Prostate gland (tissue), 2 donors: Measurements from ENCODE around the gene TTC24. TPM values are rescaled to one million over a fixed set of nuclear protein-coding genes. Genes with fewer than 3 reads are reported as not detected.

Experiments used
- DNase-seq: peaks from one replicate; pipeline ENCODE4 v3.0.0-alpha.2; 2019; ENCODE audit warnings: low spot score
- H3K27ac ChIP-seq, 2 donors: fragments of 200-600 bp; sonication (generic); 2 replicates each; pipeline ENCODE4 v1.5.1; 2017 to 2019
- H3K27me3 ChIP-seq: fragments of 200-600 bp; sonication (generic); replicated peaks from 2 replicates; pipeline ENCODE4 v1.5.1; 2019; ENCODE audit not compliant: insufficient read depth
- H3K36me3 ChIP-seq, 2 donors: fragments of 200-600 bp; sonication (generic); 1 replicate in 1 of 2; 2 replicates in 1 of 2; pipeline versions ENCODE4 v1.5.1 to v1.8.1; 2017 to 2019
- H3K4me1 ChIP-seq: fragments of 200-600 bp; sonication (generic); replicated peaks from 2 replicates; pipeline ENCODE4 v1.5.1; 2019
- H3K4me3 ChIP-seq, 2 donors: fragments of 200-600 bp; sonication (generic); 2 replicates each; pipeline ENCODE4 v1.5.1; 2017 to 2019
- H3K9me3 ChIP-seq: fragments of 200-600 bp; sonication (generic); 2 replicates; pipeline ENCODE4 v1.5.1; 2017
- POLR2A ChIP-seq: fragments of 450-650 bp; IDR thresholded peaks from one replicate; pipeline ENCODE4 v1.6.1; 2016; ENCODE audit warnings: antibody characterized with exemption, mild to moderate bottlenecking
- POLR2AphosphoS5 ChIP-seq: sonication (generic); formaldehyde crosslinking; IDR thresholded peaks from one replicate; pipeline ENCODE4 v1.6.1; 2017; ENCODE audit warnings: antibody characterized with exemption
- WGBS: methylation state at CpG from one replicate; pipeline ENCODE4 v1.1.5; 2018; 5-methylcytosine and 5-hydroxymethylcytosine counted together
- intact Hi-C: fragments of 100-400 bp; cut with DNase I; formaldehyde crosslinking; loops from one replicate; pipeline ENCODE4 v1.14.2; 2022
- total RNA-seq, 2 donors: library from RNA; depleted of rRNA; stranded (reverse); fragments of >200 nt; gene quantifications; one replicate each; pipeline ENCODE4 v1.1.0, GENCODE V29; 2016
- TF ChIP-seq, protein P1 (sequence below), 4 experiments: fragments of 200-600 bp in 2 of 4; fragments of 450-650 bp in 2 of 4; sonication (generic) in 2 of 4; IDR thresholded peaks; 1 replicate in 3 of 4; 2 replicates in 1 of 4; pipeline ENCODE4 v1.5.1; 2016 to 2019; ENCODE audit warnings: antibody characterized with exemption in 4 of 4, mild to moderate bottlenecking in 2 of 4, moderate library complexity in 2 of 4

The TTC24 gene
- total RNA-seq, 2 donors from 2014 or later = not detected

DNA sequence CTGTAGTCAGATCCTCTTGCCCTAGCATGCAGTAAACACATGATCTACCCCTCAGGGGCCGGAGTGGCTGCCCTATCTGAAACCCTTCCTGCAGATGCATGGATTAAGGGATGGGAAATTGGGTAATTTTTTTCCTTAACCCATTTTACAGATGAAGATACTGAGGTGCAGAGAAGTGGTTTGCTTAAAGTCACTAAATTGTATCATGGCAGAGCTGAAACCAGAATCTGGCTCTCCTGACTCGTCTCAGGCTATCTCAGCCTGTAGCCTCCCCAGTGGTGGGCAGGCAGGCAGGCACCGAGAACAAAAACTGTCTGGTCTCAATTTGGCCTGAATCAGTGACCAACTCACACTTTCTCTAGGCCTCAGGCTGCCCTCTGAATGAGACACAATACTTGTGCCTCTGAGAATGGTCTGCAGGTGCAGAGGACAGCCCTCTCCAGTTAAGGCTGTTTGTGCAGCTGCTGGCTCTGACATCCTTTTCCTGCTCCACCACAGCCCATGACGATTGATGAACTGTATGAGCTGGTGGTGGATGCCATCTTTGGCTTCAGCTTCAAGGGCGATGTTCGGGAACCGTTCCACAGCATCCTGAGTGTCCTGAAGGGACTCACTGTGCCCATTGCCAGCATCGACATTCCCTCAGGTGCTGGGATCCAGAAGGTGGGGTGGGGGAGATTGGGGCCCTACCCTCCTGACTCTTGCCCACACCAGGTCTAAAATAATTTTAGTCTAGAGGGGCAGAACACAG is 13.6 kb downstream of the TTC24 start:
- peaks cover 2% of the 10 kb centered on the region for H3K4me1 ChIP-seq
- no peak for DNase-seq
- intact Hi-C loops = no loop called here
- no peaks in the 10 kb centered on the region for H3K36me3 ChIP-seq
- no peak overlapping the region for H3K4me3 ChIP-seq
- TF ChIP-seq, protein P1, sequence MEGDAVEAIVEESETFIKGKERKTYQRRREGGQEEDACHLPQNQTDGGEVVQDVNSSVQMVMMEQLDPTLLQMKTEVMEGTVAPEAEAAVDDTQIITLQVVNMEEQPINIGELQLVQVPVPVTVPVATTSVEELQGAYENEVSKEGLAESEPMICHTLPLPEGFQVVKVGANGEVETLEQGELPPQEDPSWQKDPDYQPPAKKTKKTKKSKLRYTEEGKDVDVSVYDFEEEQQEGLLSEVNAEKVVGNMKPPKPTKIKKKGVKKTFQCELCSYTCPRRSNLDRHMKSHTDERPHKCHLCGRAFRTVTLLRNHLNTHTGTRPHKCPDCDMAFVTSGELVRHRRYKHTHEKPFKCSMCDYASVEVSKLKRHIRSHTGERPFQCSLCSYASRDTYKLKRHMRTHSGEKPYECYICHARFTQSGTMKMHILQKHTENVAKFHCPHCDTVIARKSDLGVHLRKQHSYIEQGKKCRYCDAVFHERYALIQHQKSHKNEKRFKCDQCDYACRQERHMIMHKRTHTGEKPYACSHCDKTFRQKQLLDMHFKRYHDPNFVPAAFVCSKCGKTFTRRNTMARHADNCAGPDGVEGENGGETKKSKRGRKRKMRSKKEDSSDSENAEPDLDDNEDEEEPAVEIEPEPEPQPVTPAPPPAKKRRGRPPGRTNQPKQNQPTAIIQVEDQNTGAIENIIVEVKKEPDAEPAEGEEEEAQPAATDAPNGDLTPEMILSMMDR (IDR thresholded peaks at IDR 0.05) = no peak
- TF ChIP-seq POLR2A (no peak), POLR2AphosphoS5 (no peak)
- no peaks in the 10 kb centered on the region for H3K27me3 ChIP-seq
- 73% methylated on average over 8 of the region's 8 CpGs for WGBS
- no peak overlapping the region for H3K27ac ChIP-seq
- no peaks in the 10 kb centered on the region for H3K9me3 ChIP-seq

DNA sequence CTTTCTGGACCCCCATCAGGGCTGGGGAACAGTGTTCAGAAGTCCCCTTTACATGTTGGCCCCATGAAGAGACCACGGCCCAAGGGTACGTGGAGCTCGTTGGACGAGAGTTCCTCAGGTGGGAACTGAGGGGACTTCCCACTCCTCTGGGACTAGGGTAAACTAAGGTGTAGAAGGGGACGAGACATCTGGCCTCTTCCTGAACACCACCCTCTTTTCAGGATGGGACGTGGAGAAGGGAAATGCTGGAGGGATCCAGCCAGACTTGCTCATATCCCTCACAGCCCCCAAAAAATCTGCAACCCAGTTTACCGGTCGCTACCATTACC is 14.1 kb downstream of the TTC24 start:
- H3K27me3 ChIP-seq = no peaks in the 10 kb centered on the region
- no peak overlapping the region for H3K4me3 ChIP-seq
- no peak overlapping the region for H3K27ac ChIP-seq
- 80% methylated on average over 8 of the region's 8 CpGs for whole genome bisulfite sequencing
- peaks cover 2% of the 10 kb centered on the region for H3K4me1 ChIP-seq
- intact Hi-C loops = no loop called here
- no peaks in the 10 kb centered on the region for H3K36me3 ChIP-seq
- DNase-seq = no peak
- TF ChIP-seq POLR2A (no peak), POLR2AphosphoS5 (no peak)
- TF ChIP-seq, protein P1 (IDR thresholded peaks at IDR 0.05) = no peak
- no peaks in the 10 kb centered on the region for H3K9me3 ChIP-seq

DNA sequence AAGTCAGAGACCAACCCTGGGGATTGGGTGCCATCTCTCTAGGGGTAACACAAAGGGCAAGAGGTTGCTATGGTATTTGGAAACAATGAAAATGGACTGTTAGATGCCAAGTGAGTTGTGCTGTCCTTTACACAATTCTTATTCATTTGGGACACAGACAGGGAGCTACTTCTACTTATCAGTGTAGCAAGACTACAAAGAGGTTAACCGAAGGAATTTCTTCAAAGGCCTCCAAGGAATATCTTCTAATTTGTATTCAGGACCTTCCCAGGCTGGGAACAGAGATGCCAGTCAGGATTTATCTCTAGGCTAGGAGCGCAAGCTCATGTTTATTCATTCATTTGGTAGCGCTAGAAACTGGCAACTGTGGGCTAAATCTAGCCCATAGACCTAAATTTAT is 14.7 kb downstream of the TTC24 start:
- no peak for DNase-seq
- H3K4me3 ChIP-seq = no peak overlapping the region
- intact Hi-C loops = no loop called here

DNA sequence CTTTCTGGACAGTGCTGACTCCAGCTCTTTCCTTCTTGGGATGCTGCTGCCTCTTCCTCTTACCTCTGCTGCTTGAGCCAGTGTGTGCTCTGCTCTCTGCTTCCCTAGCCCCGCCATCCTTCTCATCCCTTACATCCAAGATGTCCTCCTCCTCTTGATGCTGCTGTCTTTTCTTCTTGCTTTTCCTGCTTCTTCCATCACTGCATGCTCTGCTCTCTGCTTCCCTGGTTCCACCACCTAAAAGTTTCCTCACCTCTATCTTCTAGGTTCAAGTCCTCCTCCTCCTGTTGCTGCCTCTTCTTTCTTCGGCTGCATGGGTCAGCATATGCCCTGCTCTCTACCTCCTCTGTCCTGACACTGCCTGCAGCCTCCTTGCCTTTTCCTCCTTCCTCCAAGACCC is 15.5 kb downstream of the TTC24 start:
- H3K27me3 ChIP-seq = no peaks in the 10 kb centered on the region
- H3K36me3 ChIP-seq = no peaks in the 10 kb centered on the region
- DNase-seq = no peak
- no peaks in the 10 kb centered on the region for H3K9me3 ChIP-seq
- WGBS = 89% methylated on average over 2 of the region's 2 CpGs
- intact Hi-C loops = no loop called here
- H3K4me1 ChIP-seq = peaks cover 2% of the 10 kb centered on the region
- H3K4me3 ChIP-seq = no peak overlapping the region
- no peak for TF ChIP-seq POLR2AphosphoS5
- TF ChIP-seq, protein P1 (IDR thresholded peaks at IDR 0.05) = no peak
- no peak overlapping the region for H3K27ac ChIP-seq

More for the DNA sequence above, 14.7 kb downstream of the TTC24 start:
- no peaks in the 10 kb centered on the region for H3K9me3 ChIP-seq
- TF ChIP-seq POLR2A = no peak
- TF ChIP-seq, protein P1 (IDR thresholded peaks at IDR 0.05) = no peak
- TF ChIP-seq POLR2AphosphoS5 = no peak
- 75% methylated on average over 3 of the region's 3 CpGs for WGBS
- H3K27me3 ChIP-seq = no peaks in the 10 kb centered on the region
- H3K27ac ChIP-seq = no peak overlapping the region
- H3K36me3 ChIP-seq = no peaks in the 10 kb centered on the region
- peaks cover 2% of the 10 kb centered on the region for H3K4me1 ChIP-seq

DNA sequence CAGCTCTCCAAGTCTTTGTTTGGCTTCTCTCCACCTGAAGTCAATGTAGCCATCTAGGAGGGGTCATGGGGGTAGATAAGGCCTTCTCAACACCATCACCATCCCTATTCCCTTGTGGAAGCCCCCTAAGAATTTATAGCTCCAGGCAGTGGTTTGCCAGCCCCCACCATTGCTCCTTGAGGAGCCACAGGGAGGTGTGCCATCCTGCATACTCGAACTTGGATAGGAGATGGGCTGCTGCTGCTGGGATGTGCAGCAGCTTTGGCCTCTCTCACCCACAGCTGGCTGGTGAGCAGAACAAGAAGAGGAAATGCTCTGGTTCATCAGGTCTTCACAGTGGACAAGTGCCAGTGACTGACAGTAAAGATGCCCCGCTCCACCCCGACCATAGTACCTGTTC is 16.9 kb downstream of the TTC24 start:
- 74% methylated on average over 3 of the region's 3 CpGs for WGBS
- TF ChIP-seq POLR2AphosphoS5 = no peak
- TF ChIP-seq, protein P1 (IDR thresholded peaks at IDR 0.05) = no peak
- TF ChIP-seq POLR2A = no peak
- H3K4me3 ChIP-seq = no peak overlapping the region
- no peaks in the 10 kb centered on the region for H3K9me3 ChIP-seq
- H3K36me3 ChIP-seq = no peaks in the 10 kb centered on the region
- intact Hi-C loops = no loop called here
- H3K27me3 ChIP-seq = no peaks in the 10 kb centered on the region
- no peak for DNase-seq
- no peaks in the 10 kb centered on the region for H3K4me1 ChIP-seq
- no peak overlapping the region for H3K27ac ChIP-seq
